MM.1S (cell line): ENCODE data around the gene JAG1.

ENCODE experiments used
- DNase-seq: peaks from one replicate; pipeline ENCODE4 v3.0.0-alpha.2; 2015
- H2AFZ ChIP-seq: fragments of 300-600 bp; sonication (generic); 2 replicates; pipeline ENCODE4 v1.6.0; 2016; ENCODE audit warnings: antibody characterized with exemption, low read length
- H3F3A ChIP-seq: fragments of 300-600 bp; sonication (generic); 2 replicates; pipeline ENCODE4 v1.6.1; 2016; ENCODE audit warnings: mild to moderate bottlenecking, antibody characterized with exemption, low read length, moderate library complexity, mixed read lengths; ENCODE audit not compliant: insufficient read depth
- H3K27ac ChIP-seq: fragments of 300-600 bp; sonication (generic); 2 replicates; pipeline ENCODE4 v1.5.1; 2016; ENCODE audit warnings: mild to moderate bottlenecking, low read length
- H3K27me3 ChIP-seq: fragments of 300-600 bp; sonication (generic); replicated peaks from 2 replicates; pipeline ENCODE4 v1.6.0; 2016; ENCODE audit warnings: low read length; ENCODE audit not compliant: insufficient read depth
- H3K36me3 ChIP-seq: fragments of 300-600 bp; sonication (generic); replicated peaks from 2 replicates; pipeline ENCODE4 v1.6.1; 2016; ENCODE audit warnings: mild to moderate bottlenecking, low read length, mixed read lengths; ENCODE audit not compliant: insufficient read depth
- H3K4me1 ChIP-seq: fragments of 300-600 bp; sonication (generic); 2 replicates; pipeline ENCODE4 v1.6.1; 2016; ENCODE audit warnings: low read length, mixed read lengths
- H3K4me2 ChIP-seq: fragments of 300-600 bp; sonication (generic); 2 replicates; pipeline ENCODE4 v1.6.0; 2016; ENCODE audit warnings: low read depth, low read length
- H3K4me3 ChIP-seq: fragments of 300-600 bp; sonication (generic); 2 replicates; pipeline ENCODE4 v1.5.1; 2016; ENCODE audit warnings: low read length, mixed read lengths
- H3K79me2 ChIP-seq: fragments of 300-600 bp; sonication (generic); 2 replicates; pipeline ENCODE4 v1.6.1; 2016; ENCODE audit warnings: mixed run types, low read length, mixed read lengths
- H3K9ac ChIP-seq: fragments of 300-600 bp; sonication (generic); 2 replicates; pipeline ENCODE4 v1.6.1; 2016; ENCODE audit warnings: low read length, mixed read lengths
- H3K9me2 ChIP-seq: fragments of 300-600 bp; sonication (generic); replicated peaks from 2 replicates; pipeline ENCODE4 v1.6.1; 2016; ENCODE audit warnings: mild to moderate bottlenecking, low read length, mixed read lengths; ENCODE audit not compliant: insufficient read depth
- H3K9me3 ChIP-seq: fragments of 300-600 bp; sonication (generic); replicated peaks from 2 replicates; pipeline ENCODE4 v1.6.1; 2016; ENCODE audit warnings: mild to moderate bottlenecking, low read length, mixed read lengths; ENCODE audit not compliant: insufficient read depth
- H4K20me1 ChIP-seq: fragments of 300-600 bp; sonication (generic); 2 replicates; pipeline ENCODE4 v1.6.1; 2016; ENCODE audit warnings: mild to moderate bottlenecking, low read length, moderate library complexity, mixed read lengths; ENCODE audit not compliant: insufficient read depth
- EZH2 ChIP-seq: fragments of 300-600 bp; sonication (generic); optimal IDR thresholded peaks from 2 replicates; pipeline ENCODE3; 2017; ENCODE audit warnings: low read depth, mild to moderate bottlenecking, antibody characterized with exemption, low read length, mixed read lengths
- EZH2phosphoT487 ChIP-seq: fragments of 300-600 bp; sonication (generic); IDR thresholded peaks from 2 replicates; pipeline ENCODE4 v1.6.1; 2018; ENCODE audit warnings: antibody characterized with exemption, low read length
- TF ChIP-seq, protein P1 (sequence below): fragments of 300-600 bp; sonication (generic); IDR thresholded peaks from 2 replicates; pipeline ENCODE4 v1.5.1; 2016; ENCODE audit warnings: antibody characterized with exemption, low read length, mixed read lengths

JAG1 gene

DNA sequence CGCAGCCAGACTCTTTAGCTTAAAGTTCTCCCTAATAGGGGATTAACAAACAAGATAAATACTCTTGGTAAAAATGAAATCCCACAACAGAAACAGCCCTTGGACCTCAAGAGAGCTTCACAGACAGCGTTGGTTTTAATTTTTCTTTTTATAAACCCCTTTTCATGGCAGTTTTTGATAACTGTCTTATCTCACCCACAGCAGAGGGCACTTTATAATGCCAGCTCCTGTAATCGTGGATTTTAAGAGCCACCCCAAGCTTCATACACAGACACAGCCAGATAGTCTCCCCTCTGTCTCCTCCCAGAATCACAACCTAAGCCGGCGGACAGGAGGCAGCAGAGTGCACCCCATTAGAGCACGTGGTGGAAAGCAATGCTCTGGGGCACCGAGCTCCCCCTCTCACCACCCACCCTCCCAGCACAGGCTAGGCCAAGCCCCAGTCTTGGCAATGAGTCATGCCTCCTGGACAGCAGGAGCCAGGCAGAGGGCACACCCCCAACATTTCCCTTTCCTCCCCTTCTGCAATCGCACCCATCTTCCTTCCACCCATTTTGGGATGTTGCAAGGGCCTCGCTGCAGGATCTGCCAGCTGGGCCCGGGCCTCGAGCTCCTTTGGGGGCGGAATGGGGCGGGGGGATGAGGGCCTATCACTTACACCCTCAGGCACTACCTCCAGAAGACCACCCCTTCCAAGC lies 2.4 kb downstream of the JAG1 start:
- H4K20me1 ChIP-seq, result no peaks in the 10 kb centered on the region

DNA sequence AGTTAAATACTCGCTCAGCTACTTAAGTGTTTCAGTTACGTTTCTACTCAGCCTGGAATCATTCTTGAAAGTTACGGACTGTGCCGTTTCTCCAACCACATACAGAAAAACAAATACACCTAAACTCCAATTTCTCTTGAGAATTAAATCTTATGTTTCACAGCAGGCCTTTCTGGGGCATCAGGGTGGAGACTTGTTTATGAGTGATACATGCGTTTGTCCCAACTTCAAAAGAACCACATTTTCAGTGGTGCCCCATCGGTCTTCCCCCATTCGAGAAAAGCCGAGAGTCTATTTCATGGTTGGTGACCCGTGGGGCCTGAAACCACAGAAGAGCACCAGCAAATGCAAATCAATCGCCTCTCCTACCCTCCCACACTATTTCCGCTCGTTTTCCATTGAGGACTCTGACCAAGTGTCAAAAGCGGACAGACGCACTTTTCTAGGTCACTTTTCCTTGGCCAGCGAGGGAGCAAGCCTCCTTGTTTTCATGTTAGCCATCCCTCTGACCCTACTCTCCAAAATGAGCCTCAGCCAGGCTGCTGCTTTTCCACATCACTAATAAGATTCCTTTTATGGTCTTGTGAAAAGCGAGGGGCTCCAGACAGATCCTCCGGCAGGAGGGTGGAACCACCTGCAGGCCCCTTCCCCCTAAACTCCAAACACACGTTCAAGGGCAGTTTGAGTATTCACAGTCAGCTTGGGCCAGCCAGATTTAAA lies 3.1 kb downstream of the JAG1 start:
- H3K4me1 ChIP-seq, result peaks cover 12% of the 10 kb centered on the region

More for the DNA sequence above, 2.4 kb downstream of the JAG1 start:
- H3K79me2 ChIP-seq, result peaks cover 46% of the 10 kb centered on the region
- H3K4me2 ChIP-seq, result peak overlapping the region; percentile 90
- H3K27ac ChIP-seq, result peak overlapping the region; percentile 99
- TF ChIP-seq EZH2phosphoT487 (no peak), EZH2 (no peak)
- TF ChIP-seq, protein P1, sequence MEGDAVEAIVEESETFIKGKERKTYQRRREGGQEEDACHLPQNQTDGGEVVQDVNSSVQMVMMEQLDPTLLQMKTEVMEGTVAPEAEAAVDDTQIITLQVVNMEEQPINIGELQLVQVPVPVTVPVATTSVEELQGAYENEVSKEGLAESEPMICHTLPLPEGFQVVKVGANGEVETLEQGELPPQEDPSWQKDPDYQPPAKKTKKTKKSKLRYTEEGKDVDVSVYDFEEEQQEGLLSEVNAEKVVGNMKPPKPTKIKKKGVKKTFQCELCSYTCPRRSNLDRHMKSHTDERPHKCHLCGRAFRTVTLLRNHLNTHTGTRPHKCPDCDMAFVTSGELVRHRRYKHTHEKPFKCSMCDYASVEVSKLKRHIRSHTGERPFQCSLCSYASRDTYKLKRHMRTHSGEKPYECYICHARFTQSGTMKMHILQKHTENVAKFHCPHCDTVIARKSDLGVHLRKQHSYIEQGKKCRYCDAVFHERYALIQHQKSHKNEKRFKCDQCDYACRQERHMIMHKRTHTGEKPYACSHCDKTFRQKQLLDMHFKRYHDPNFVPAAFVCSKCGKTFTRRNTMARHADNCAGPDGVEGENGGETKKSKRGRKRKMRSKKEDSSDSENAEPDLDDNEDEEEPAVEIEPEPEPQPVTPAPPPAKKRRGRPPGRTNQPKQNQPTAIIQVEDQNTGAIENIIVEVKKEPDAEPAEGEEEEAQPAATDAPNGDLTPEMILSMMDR, result peak; percentile 61
- DNase-seq, result peak; percentile 89
- H3K36me3 ChIP-seq, result no peaks in the 10 kb centered on the region
- peaks cover 12% of the 10 kb centered on the region for H3K4me1 ChIP-seq
- no peaks in the 10 kb centered on the region for H3K9me3 ChIP-seq
- peak overlapping the region; percentile 86 for H3K4me3 ChIP-seq
- H3K27me3 ChIP-seq, result no peaks in the 10 kb centered on the region
- peak overlapping the region; percentile 99 for H3K9ac ChIP-seq
- peak overlapping the region; percentile 65 for H2AFZ ChIP-seq
- H3K9me2 ChIP-seq, result no peaks in the 10 kb centered on the region
- H3F3A ChIP-seq, result peaks cover 53% of the 10 kb centered on the region

DNA sequence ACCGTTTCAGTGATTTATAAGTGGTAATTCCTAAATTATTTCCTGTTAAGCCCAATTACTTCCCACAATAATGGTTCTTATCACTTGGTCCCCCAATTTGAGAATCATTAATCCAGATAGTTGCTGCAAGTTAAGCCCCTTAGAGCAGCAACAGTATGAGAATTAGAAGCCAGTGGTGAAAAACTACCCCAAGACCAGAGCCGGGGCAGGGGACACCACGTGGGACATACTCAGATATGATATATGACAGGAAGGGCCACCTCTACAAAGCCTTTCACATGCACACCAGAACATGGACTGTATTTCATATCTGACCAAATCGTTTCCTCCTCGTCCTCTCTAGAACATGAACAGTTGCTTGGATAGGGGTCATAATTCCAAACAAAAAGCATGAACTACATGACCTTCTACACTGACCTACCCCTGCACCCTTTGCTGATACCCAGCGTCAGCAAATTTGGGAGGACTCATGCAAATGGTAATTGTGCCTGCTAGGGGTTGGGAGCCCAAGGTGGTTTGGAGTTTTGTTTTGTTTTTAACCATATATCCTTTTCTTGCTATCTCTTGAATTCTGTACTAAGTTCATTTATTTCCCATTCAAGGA lies 3.9 kb downstream of the JAG1 start:
- Histone ChIP-seq H3K27ac (peak overlapping the region; percentile 99), H3K4me3 (peak overlapping the region; percentile 57), H3K9me2 (no peaks in the 10 kb centered on the region), H4K20me1 (no peaks in the 10 kb centered on the region), H3K4me2 (peak overlapping the region; percentile 90), H3K36me3 (no peaks in the 10 kb centered on the region), H3K4me1 (peaks cover 6% of the 10 kb centered on the region), H3K9me3 (no peaks in the 10 kb centered on the region), H3K27me3 (no peaks in the 10 kb centered on the region), H2AFZ (no peak overlapping the region), H3K9ac (peak overlapping the region; percentile 99), H3K79me2 (peaks cover 56% of the 10 kb centered on the region), H3F3A (peaks cover 51% of the 10 kb centered on the region)
- DNase-seq, result peak; percentile 47
- TF ChIP-seq EZH2, result no peak
- TF ChIP-seq, protein P1, result no peak
- no peak for TF ChIP-seq EZH2phosphoT487

More for the DNA sequence above, 3.1 kb downstream of the JAG1 start:
- peak overlapping the region; percentile 99 for H3K27ac ChIP-seq
- no peaks in the 10 kb centered on the region for H3K27me3 ChIP-seq
- H3F3A ChIP-seq, result peaks cover 53% of the 10 kb centered on the region
- TF ChIP-seq, protein P1, result no peak
- TF ChIP-seq EZH2, result no peak
- H3K9me2 ChIP-seq, result no peaks in the 10 kb centered on the region
- H3K9me3 ChIP-seq, result no peaks in the 10 kb centered on the region
- H3K4me2 ChIP-seq, result peak overlapping the region; percentile 90
- H3K4me3 ChIP-seq, result peak overlapping the region; percentile 57
- H3K36me3 ChIP-seq, result no peaks in the 10 kb centered on the region
- DNase-seq, result peak; percentile 84
- peaks cover 53% of the 10 kb centered on the region for H3K79me2 ChIP-seq
- no peaks in the 10 kb centered on the region for H4K20me1 ChIP-seq
- peak overlapping the region; percentile 99 for H3K9ac ChIP-seq
- peak overlapping the region; percentile 33 for H2AFZ ChIP-seq
